ENCODE measurements around the gene IQGAP3.

DNA sequence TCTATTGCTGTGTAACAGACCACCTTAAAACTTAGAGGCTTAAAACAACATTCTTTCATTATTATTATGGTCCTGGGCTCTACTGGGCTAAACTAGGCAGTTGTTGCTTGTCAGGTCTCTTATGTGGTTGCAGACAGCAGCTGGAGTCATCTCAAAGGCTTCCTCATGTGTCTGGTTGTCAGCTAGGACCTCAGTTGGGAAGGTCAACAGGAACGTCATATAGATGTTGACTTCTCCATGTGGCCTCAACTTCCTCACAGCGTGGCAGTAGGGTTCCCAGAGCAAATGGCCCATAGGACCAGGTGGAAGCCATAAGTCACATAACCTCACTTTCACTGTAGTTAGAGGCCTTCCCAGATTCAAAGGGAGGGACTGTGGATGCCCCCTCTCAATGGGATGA, 56.4 kb downstream of the IQGAP3 start:
- TF ChIP-seq ZFX (IDR thresholded peaks at IDR 0.05; ENCODE audit: borderline replicate concordance): no peak
- TF ChIP-seq CTCF (IDR thresholded peaks at IDR 0.05): no peak

Measured in 22Rv1 (cell line).